Endothelial cell of umbilical vein (primary cell): ENCODE measurements around the gene OR8B12. TPM values are rescaled to one million over a fixed set of nuclear protein-coding genes. Genes with fewer than 3 reads are reported as not detected.

Experiments
- BruUV-seq: library from RNA; stranded (reverse); fragments of 400-500 nt; replicated peaks from 2 replicates; lab custom pipeline; 2021; lab: Mats Ljungman, UMichigan
- CTCF ChIA-PET: fragments of 300-600, 350-600 bp; sonication (Branson Sonifier 250); formaldehyde crosslinking; loops from one replicate; lab custom pipeline; 2021; ENCODE audit warnings: antibody characterized with exemption, inconsistent platforms; lab: Charles Lee
- POLR2A ChIA-PET: fragments of 300-600, 350-600 bp; sonication (Branson Sonifier 250); formaldehyde crosslinking; loops from one replicate; lab custom pipeline; 2021; ENCODE audit warnings: antibody characterized with exemption, inconsistent platforms; lab: Charles Lee
- DNase-seq: peaks from one replicate; pipeline ENCODE4 v3.0.0-alpha.2; 2011; ENCODE audit warnings: low read depth, low spot score
- FAIRE-seq: peaks from 2 replicates; lab custom pipeline; 2011; peaks lifted over from hg19 to GRCh38; lab: Jason Lieb, UNC
- H2AFZ ChIP-seq: 2 replicates; pipeline ENCODE4 v1.6.0; 2012; ENCODE audit warnings: low read depth, low read length, control low read depth, inconsistent platforms
- H3K27ac ChIP-seq: 2 replicates; pipeline ENCODE4 v1.5.1; 2011; ENCODE audit warnings: low read depth, mild to moderate bottlenecking, control low read depth, low read length, moderate library complexity; ENCODE audit not compliant: insufficient read depth
- H3K27me3 ChIP-seq, 2 experiments: 2 replicates each; pipeline versions ENCODE4 v1.6.0 to v1.6.1; 2011; ENCODE audit warnings: low read length in 2 of 2, mixed read lengths in 1 of 2; ENCODE audit not compliant: control insufficient read depth in 2 of 2, insufficient read depth in 2 of 2
- H3K36me3 ChIP-seq, 2 experiments: 2 replicates in 1 of 2; 3 replicates in 1 of 2; pipeline ENCODE4 v1.5.1; 2011; ENCODE audit warnings: low read length in 2 of 2, mild to moderate bottlenecking in 1 of 2, moderate library complexity in 1 of 2; ENCODE audit not compliant: control insufficient read depth in 2 of 2, insufficient read depth in 2 of 2; ENCODE audit errors: extremely low read depth in 1 of 2
- H3K4me1 ChIP-seq: 3 replicates; pipeline ENCODE4 v1.5.1; 2011; ENCODE audit warnings: mild to moderate bottlenecking, low read length; ENCODE audit not compliant: control insufficient read depth, insufficient read depth; ENCODE audit errors: extremely low read depth
- H3K4me2 ChIP-seq: 2 replicates; pipeline ENCODE4 v1.6.1; 2011; ENCODE audit warnings: low read length, control low read depth, mixed read lengths; ENCODE audit not compliant: insufficient read depth
- H3K4me3 ChIP-seq, 3 experiments: fragments of 200-600 bp in 1 of 3; sonication (generic), shearing (Covaris generic) in 1 of 3; replicated peaks in 1 of 3; 2 replicates each; pipeline ENCODE4 v1.5.1; 2011 to 2016; ENCODE audit warnings: control low read depth in 3 of 3, low read length in 3 of 3, mild to moderate bottlenecking in 2 of 3, inconsistent platforms in 1 of 3, low read depth in 1 of 3, moderate library complexity in 1 of 3; ENCODE audit not compliant: insufficient read depth in 1 of 3
- H3K79me2 ChIP-seq: 2 replicates; pipeline ENCODE4 v1.6.0; 2012; ENCODE audit warnings: low read length, inconsistent platforms; ENCODE audit not compliant: control insufficient read depth, insufficient read depth
- H3K9ac ChIP-seq: replicated peaks from 2 replicates; pipeline ENCODE3; 2011; ENCODE audit warnings: low read length, control low read depth; ENCODE audit not compliant: insufficient read depth; ENCODE audit errors: extremely low read depth
- H3K9me1 ChIP-seq: replicated peaks from 3 replicates; pipeline ENCODE4 v1.6.0; 2011; ENCODE audit warnings: mild to moderate bottlenecking, low read length; ENCODE audit not compliant: control insufficient read depth, insufficient read depth; ENCODE audit errors: extremely low read depth
- H3K9me3 ChIP-seq: replicated peaks from 2 replicates; pipeline ENCODE4 v1.5.1; 2012; ENCODE audit warnings: low read length, inconsistent platforms; ENCODE audit not compliant: control insufficient read depth, insufficient read depth
- H4K20me1 ChIP-seq: replicated peaks from 2 replicates; pipeline ENCODE3; 2011; ENCODE audit warnings: mild to moderate bottlenecking, low read length; ENCODE audit not compliant: control insufficient read depth, insufficient read depth; ENCODE audit errors: extremely low read depth
- CTCF ChIP-seq, 2 donors: IDR thresholded peaks; 1 replicate in 1 of 2; 2 replicates in 1 of 2; pipeline ENCODE4 v1.5.1; 2011; ENCODE audit warnings: low read length in 2 of 2, mild to moderate bottlenecking in 2 of 2, moderate library complexity in 2 of 2, control low read depth in 1 of 2, inconsistent platforms in 1 of 2, low read depth in 1 of 2; ENCODE audit not compliant: insufficient read depth in 1 of 2; ENCODE audit errors: extremely low read depth in 1 of 2
- EZH2 ChIP-seq: IDR thresholded peaks from 2 replicates; pipeline ENCODE4 v1.6.1; 2012; ENCODE audit warnings: borderline replicate concordance, low read depth, mild to moderate bottlenecking, moderate library complexity, low read length, inconsistent platforms; ENCODE audit not compliant: severe bottlenecking
- FOS ChIP-seq: IDR thresholded peaks from 2 replicates; pipeline ENCODE4 v1.6.1; 2011; ENCODE audit warnings: mild to moderate bottlenecking, low read length, moderate library complexity, borderline replicate concordance; ENCODE audit not compliant: insufficient read depth
- GATA2 ChIP-seq: IDR thresholded peaks from 2 replicates; pipeline ENCODE4 v1.7.0; 2011; ENCODE audit warnings: low read depth, mild to moderate bottlenecking, moderate library complexity, mixed read lengths, low read length; ENCODE audit not compliant: insufficient read length, insufficient read depth
- JUN ChIP-seq: IDR thresholded peaks from 2 replicates; pipeline ENCODE4 v1.6.1; 2011; ENCODE audit warnings: borderline replicate concordance, low read depth; ENCODE audit not compliant: insufficient read length, insufficient read depth
- MAX ChIP-seq: IDR thresholded peaks from 2 replicates; pipeline ENCODE4 v1.6.1; 2011; ENCODE audit not compliant: insufficient read depth, insufficient read length
- MYC ChIP-seq: IDR thresholded peaks from one replicate; pipeline ENCODE4 v1.6.1; 2011; ENCODE audit warnings: mild to moderate bottlenecking, low read depth, low read length
- POLR2A ChIP-seq: IDR thresholded peaks from 2 replicates; pipeline ENCODE4 v1.6.1; 2012; ENCODE audit warnings: low read depth, mild to moderate bottlenecking, control low read depth, low read length
- POLR2AphosphoS5 ChIP-seq: IDR thresholded peaks from 2 replicates; pipeline ENCODE4 v1.6.1; 2012; ENCODE audit warnings: low read depth, mild to moderate bottlenecking, control low read depth, low read length, moderate library complexity; ENCODE audit not compliant: insufficient read depth
- dilution Hi-C: fragments of 300-500 bp; cut with MboI; formaldehyde crosslinking; loops from one replicate; pipeline ENCODE4 v1.15.0; 2019; ENCODE audit warnings: low sequenced_read_pairs; ENCODE audit not compliant: extremely low pct_ligation_motif_present
- intact Hi-C: fragments of 100-400 bp; cut with micrococcal nuclease; formaldehyde crosslinking; loops from one replicate; pipeline ENCODE4 v1.10.0; 2022
- polyA plus RNA-seq, 4 experiments: library from polyadenylated mRNA; depleted of rRNA in 3 of 4; stranded (reverse) in 3 of 4; unstranded in 1 of 4; fragments of >200 nt; gene quantifications; 2 replicates each; pipeline versions ENCODE4 v1.2.1 to v1.2.3, GENCODE V29; 2011 to 2012; ENCODE audit warnings: missing spikeins in 1 of 4
- total RNA-seq: library from RNA; stranded (reverse); gene quantifications from 2 replicates; pipeline ENCODE4 v1.2.3, GENCODE V29; 2021

The OR8B12 gene
- total and polyA plus RNA-seq, 2 donors (not counting 3 experiments of a cell fraction or from before 2014, with no cell fraction given): not detected

- dilution Hi-C loops (no loop called here), intact Hi-C loops (no loop called here)
- BruUV-seq: no TSS peak
- Histone ChIP-seq H3K27me3 (peaks cover 8 to 14% of the 10 kb centered on the region in 2 experiments), H3K27ac (no peak overlapping the region), H3K79me2 (no peaks in the 10 kb centered on the region), H3K4me2 (no peak overlapping the region), H3K9ac (no peak overlapping the region), H3K4me3 (no peak overlapping the region), H3K9me1 (no peaks in the 10 kb centered on the region), H3K9me3 (no peaks in the 10 kb centered on the region), H3K4me1 (no peaks in the 10 kb centered on the region), H2AFZ (no peak overlapping the region), H4K20me1 (no peaks in the 10 kb centered on the region), H3K36me3 (no peaks in the 10 kb centered on the region)
- FAIRE-seq (no peak), DNase-seq (no peak)
- CTCF ChIA-PET: interaction anchor here (1.1 to 3.9 kb wide), 4 partner anchors 15 to 182 kb away, joined by 3 to 52 read pairs (median 4); no protein-coding TSS in a partner anchor
- POLR2A ChIA-PET: no interaction called here
- TF ChIP-seq MYC (no peak), GATA2 (no peak), POLR2AphosphoS5 (no peak), MAX (no peak), EZH2 (no peak), FOS (no peak), CTCF (IDR thresholded peaks at IDR 0.05; ENCODE audit: extremely low read depth in 1 of 2, insufficient read depth in 1 of 2, low read depth in 1 of 2, low read length in 2 of 2) (no peak), JUN (no peak), POLR2A (no peak)
Measured at GRCh38 chr11:124583781-124584180, 40.3 kb upstream of the OR8B12 start.
